Karpas-422 (cell line): Measurements from ENCODE around the gene TCF20. TPM values are rescaled to one million over a fixed set of nuclear protein-coding genes. Genes with fewer than 3 reads are reported as not detected.

Source experiments
- DNase-seq: peaks from one replicate; pipeline ENCODE4 v3.0.0-alpha.2; 2015
- H2AFZ ChIP-seq: fragments of 200-600 bp; sonication (generic); 2 replicates; pipeline ENCODE4 v1.6.1; 2014; ENCODE audit warnings: antibody characterized with exemption, low read length, mixed read lengths
- H3K27ac ChIP-seq: fragments of 200-600 bp; sonication (generic); 2 replicates; pipeline ENCODE4 v1.5.1; 2014; ENCODE audit warnings: mild to moderate bottlenecking, low read length, moderate library complexity
- H3K27me3 ChIP-seq: fragments of 200-600 bp; sonication (generic); 2 replicates; pipeline ENCODE4 v1.6.1; 2014; ENCODE audit warnings: low read length, mixed read lengths
- H3K36me3 ChIP-seq: fragments of 200-600 bp; sonication (generic); 2 replicates; pipeline ENCODE4 v1.6.1; 2014; ENCODE audit warnings: low read length, mixed read lengths; ENCODE audit not compliant: insufficient read depth
- H3K4me1 ChIP-seq: fragments of 200-600 bp; sonication (generic); 2 replicates; pipeline ENCODE4 v1.6.1; 2014; ENCODE audit warnings: mild to moderate bottlenecking, low read length, mixed read lengths
- H3K4me2 ChIP-seq: fragments of 200-600 bp; sonication (generic); 2 replicates; pipeline ENCODE4 v1.6.1; 2014; ENCODE audit warnings: low read length, low read depth, mild to moderate bottlenecking; ENCODE audit not compliant: poor library complexity, severe bottlenecking
- H3K4me3 ChIP-seq: fragments of 200-600 bp; sonication (generic); 2 replicates; pipeline ENCODE4 v1.5.1; 2014; ENCODE audit warnings: mild to moderate bottlenecking, antibody characterized with exemption, low read length, mixed read lengths
- H3K79me2 ChIP-seq: fragments of 200-600 bp; sonication (generic); 2 replicates; pipeline ENCODE4 v1.6.1; 2014; ENCODE audit warnings: mild to moderate bottlenecking, low read length, mixed read lengths
- H3K9ac ChIP-seq: fragments of 200-600 bp; sonication (generic); 2 replicates; pipeline ENCODE4 v1.6.0; 2014; ENCODE audit warnings: low read length
- H3K9me2 ChIP-seq: fragments of 200-600 bp; sonication (generic), shearing (Covaris generic); replicated peaks from 2 replicates; pipeline ENCODE4 v1.6.0; 2014; ENCODE audit warnings: mild to moderate bottlenecking, low read length, moderate library complexity; ENCODE audit not compliant: insufficient read depth
- H3K9me3 ChIP-seq: fragments of 300-700, 200-600 bp; sonication (generic); 2 replicates; pipeline ENCODE4 v1.6.1; 2014; ENCODE audit warnings: low read length, mixed read lengths
- H4K20me1 ChIP-seq: fragments of 200-600 bp; sonication (generic); 2 replicates; pipeline ENCODE4 v1.6.1; 2014; ENCODE audit warnings: mild to moderate bottlenecking, antibody characterized with exemption, low read length, low read depth; ENCODE audit not compliant: insufficient read depth
- total RNA-seq: library from RNA; depleted of rRNA; stranded (reverse); fragments of >200 nt; shearing (Covaris generic); gene quantifications from 2 replicates; pipeline ENCODE4 v1.2.3, GENCODE V29; 2014; ENCODE audit warnings: low replicate concordance

TCF20 gene
- total RNA-seq, 1 experiment from 2014 or later = 38.1 TPM

DNA sequence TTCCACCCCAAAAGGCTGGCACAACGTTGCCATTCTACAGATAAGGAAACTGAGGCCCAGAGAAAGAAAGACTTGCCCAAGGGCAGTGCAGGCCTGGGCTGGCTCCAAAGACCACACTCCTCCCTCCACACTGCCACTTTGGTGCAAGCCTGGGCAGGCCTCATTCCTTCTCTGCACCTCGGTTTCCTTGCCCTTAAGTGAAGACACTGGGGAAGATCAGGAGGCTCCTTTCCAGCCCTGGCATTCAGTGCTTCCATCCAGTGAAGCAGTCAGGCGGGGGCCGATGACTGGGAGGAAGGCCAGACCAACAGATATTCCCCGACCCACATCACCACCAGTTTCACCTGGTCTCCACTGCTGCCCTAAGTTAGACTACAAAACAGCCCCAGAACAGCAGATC is 18.3 kb upstream of the TCF20 start:
- no peaks in the 10 kb centered on the region for H3K36me3 ChIP-seq
- H3K9me2 ChIP-seq = no peaks in the 10 kb centered on the region
- no peaks in the 10 kb centered on the region for H3K27me3 ChIP-seq
- no peak overlapping the region for H2AFZ ChIP-seq
- DNase-seq = no peak
- H3K4me1 ChIP-seq = no peaks in the 10 kb centered on the region
- no peaks in the 10 kb centered on the region for H3K9me3 ChIP-seq
- no peak overlapping the region for H3K4me2 ChIP-seq
- no peak overlapping the region for H3K4me3 ChIP-seq
- H3K9ac ChIP-seq = no peak overlapping the region
- H4K20me1 ChIP-seq = peaks cover 13% of the 10 kb centered on the region
- H3K79me2 ChIP-seq = no peaks in the 10 kb centered on the region
- H3K27ac ChIP-seq = no peak overlapping the region

DNA sequence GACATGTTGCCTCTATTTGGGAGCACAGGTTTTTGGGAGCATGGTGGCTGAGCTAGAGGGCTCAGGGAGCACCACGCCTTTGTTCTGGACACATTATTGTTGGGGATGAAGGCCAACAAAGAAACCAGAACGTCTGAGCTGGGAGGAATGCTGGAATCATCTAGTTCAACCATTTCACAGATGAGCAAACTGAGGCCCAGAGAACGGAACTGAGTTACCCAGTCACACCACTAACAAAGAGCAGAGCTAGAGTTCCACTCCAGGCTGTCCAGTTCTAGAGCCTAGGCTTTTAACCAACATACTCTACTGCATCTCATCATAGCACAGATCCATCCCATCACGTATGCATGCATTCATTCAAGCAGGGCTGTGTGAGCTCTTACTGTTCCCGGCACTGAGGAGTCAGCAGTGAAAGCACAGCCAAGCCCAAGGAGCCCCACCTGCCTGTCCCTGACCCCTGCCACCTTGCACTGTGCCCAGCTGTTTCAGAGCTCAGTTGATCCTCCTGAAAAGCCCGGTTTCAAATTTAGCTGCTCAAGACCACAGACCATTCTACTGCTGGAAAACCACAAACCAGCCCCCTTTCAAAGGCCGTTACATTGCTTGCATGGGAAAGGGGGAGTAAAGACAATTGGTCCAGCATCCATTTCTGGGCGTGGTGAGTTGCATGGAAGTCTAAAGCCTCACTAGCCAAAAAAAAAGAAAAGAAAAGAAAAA is 16.9 kb upstream of the TCF20 start:
- Histone ChIP-seq H3K4me3 (no peak overlapping the region), H3K4me1 (no peaks in the 10 kb centered on the region), H3K9me2 (no peaks in the 10 kb centered on the region), H3K9me3 (no peaks in the 10 kb centered on the region), H4K20me1 (peaks cover 7% of the 10 kb centered on the region; the same call in 1 of the 2 replicates), H3K9ac (no peak overlapping the region), H3K27me3 (no peaks in the 10 kb centered on the region), H3K36me3 (no peaks in the 10 kb centered on the region), H3K27ac (no peak overlapping the region), H3K4me2 (no peak overlapping the region), H2AFZ (no peak overlapping the region), H3K79me2 (no peaks in the 10 kb centered on the region)
- no peak for DNase-seq

DNA sequence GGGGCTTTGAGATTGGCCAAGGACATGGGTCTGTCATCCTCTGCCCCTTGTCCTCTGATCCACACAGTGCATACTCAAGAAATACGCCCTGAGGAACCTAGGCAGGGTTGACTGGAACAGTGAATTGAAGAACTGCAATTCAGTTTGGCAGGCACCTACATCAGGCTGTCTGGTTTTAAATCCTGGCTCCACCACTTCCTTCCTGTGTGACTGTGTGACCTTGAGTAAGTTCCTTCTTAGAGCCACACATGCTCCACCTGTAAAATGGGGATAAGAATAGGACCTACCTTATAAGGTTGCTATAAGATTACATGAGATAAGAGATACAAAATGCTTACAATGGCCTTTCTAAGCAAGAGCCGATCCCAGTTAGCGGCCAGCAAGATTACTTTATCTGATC is 15.8 kb upstream of the TCF20 start:
- no peak for DNase-seq
- peaks cover 3% of the 10 kb centered on the region for H3K4me1 ChIP-seq
- no peak overlapping the region for H3K9ac ChIP-seq
- H3K4me3 ChIP-seq = no peak overlapping the region
- no peaks in the 10 kb centered on the region for H3K9me2 ChIP-seq
- H4K20me1 ChIP-seq = peaks cover 11% of the 10 kb centered on the region; the same call in 1 of the 2 replicates
- H3K79me2 ChIP-seq = no peaks in the 10 kb centered on the region
- H3K36me3 ChIP-seq = no peaks in the 10 kb centered on the region
- H3K4me2 ChIP-seq = no peak overlapping the region
- H3K9me3 ChIP-seq = no peaks in the 10 kb centered on the region
- no peak overlapping the region for H3K27ac ChIP-seq
- H2AFZ ChIP-seq = no peak overlapping the region
- H3K27me3 ChIP-seq = no peaks in the 10 kb centered on the region

DNA sequence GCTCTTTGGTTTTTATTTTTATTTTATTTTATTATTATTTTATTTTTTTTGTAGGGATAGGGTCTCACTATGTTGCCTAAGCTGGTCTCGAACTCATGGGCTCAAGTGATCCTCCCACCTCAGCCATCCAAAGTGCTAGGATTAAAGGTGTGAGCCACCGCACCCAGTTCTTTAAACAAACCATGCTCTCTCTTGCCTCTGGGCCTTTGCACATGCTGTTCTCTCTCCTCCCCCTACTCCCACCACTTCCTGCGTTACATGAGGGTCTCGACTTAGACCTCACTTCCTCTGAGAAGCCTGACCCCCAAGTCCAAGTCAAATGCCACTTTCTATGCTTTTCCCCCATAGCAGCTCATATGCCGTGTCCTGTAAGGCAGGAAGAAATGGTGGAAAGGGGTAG is 15.2 kb upstream of the TCF20 start:
- no peaks in the 10 kb centered on the region for H3K27me3 ChIP-seq
- no peak overlapping the region for H2AFZ ChIP-seq
- no peak overlapping the region for H3K9ac ChIP-seq
- H3K9me2 ChIP-seq = no peaks in the 10 kb centered on the region
- H3K4me2 ChIP-seq = no peak overlapping the region
- no peaks in the 10 kb centered on the region for H3K9me3 ChIP-seq
- peaks cover 17% of the 10 kb centered on the region; the same call in 1 of the 2 replicates for H4K20me1 ChIP-seq
- H3K4me3 ChIP-seq = no peak overlapping the region
- peaks cover 9% of the 10 kb centered on the region for H3K4me1 ChIP-seq
- H3K79me2 ChIP-seq = no peaks in the 10 kb centered on the region
- H3K27ac ChIP-seq = no peak overlapping the region
- no peaks in the 10 kb centered on the region for H3K36me3 ChIP-seq
- no peak for DNase-seq

DNA sequence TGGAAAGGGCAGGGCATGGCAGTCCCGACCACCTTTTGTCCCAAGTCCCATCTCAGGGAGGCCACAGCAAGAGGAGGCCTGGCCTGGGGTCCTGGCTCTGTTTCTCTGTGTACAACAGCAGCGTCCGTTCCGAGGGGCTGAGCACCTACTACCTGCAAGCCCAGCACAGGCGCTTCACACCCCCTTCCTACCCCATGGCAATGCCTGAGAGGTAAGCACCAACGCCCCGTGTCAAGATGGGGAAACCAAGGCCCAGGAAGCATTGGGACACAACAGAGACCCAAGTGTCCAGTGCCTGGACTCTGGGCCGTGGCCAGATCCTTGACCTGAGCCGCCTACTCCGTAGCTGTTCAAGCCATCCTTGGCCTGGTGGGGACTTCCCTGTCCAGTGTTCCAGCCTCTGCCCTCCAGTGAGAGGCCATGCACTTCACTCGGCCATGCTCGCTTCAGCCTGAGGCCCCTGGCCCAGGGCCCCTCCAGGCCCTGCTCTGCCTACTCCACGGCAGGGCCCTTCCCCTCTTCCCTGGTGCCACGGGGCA is 14.3 kb upstream of the TCF20 start:
- no peak overlapping the region for H3K27ac ChIP-seq
- H3K9me3 ChIP-seq = no peaks in the 10 kb centered on the region
- H3K79me2 ChIP-seq = no peaks in the 10 kb centered on the region
- no peak overlapping the region for H3K4me3 ChIP-seq
- no peak overlapping the region for H3K9ac ChIP-seq
- peaks cover 18% of the 10 kb centered on the region; the same call in 1 of the 2 replicates for H4K20me1 ChIP-seq
- peaks cover 15% of the 10 kb centered on the region for H3K4me1 ChIP-seq
- H2AFZ ChIP-seq = no peak overlapping the region
- H3K9me2 ChIP-seq = no peaks in the 10 kb centered on the region
- no peaks in the 10 kb centered on the region for H3K27me3 ChIP-seq
- DNase-seq = no peak
- H3K4me2 ChIP-seq = no peak overlapping the region
- no peaks in the 10 kb centered on the region for H3K36me3 ChIP-seq

DNA sequence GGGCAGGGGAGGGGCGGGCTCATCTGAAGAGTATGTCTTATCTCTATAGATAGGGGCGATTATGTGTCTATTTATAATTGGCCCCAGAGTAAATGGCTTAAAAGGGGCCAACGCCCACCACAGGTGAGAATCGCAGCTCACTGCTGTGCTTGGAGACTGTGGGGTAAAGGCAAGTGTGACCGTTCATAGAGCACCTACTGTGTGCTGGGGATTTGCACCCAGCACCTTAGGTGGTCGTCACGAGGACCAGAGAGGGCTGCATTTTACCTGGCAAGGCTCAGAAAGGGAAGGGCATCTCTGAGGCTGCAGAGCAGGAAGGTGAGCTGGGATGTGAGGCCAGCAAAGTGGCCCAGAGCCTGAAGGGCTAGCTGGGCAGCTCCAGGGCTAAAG is 13.7 kb upstream of the TCF20 start:
- Histone ChIP-seq H3K79me2 (no peaks in the 10 kb centered on the region), H3K9me2 (no peaks in the 10 kb centered on the region), H3K9me3 (no peaks in the 10 kb centered on the region), H3K9ac (no peak overlapping the region), H2AFZ (no peak overlapping the region), H3K36me3 (no peaks in the 10 kb centered on the region), H3K27ac (no peak overlapping the region), H4K20me1 (peaks cover 18% of the 10 kb centered on the region; the same call in 1 of the 2 replicates), H3K27me3 (no peaks in the 10 kb centered on the region), H3K4me2 (no peak overlapping the region), H3K4me1 (peaks cover 15% of the 10 kb centered on the region), H3K4me3 (no peak overlapping the region)
- DNase-seq = no peak

DNA sequence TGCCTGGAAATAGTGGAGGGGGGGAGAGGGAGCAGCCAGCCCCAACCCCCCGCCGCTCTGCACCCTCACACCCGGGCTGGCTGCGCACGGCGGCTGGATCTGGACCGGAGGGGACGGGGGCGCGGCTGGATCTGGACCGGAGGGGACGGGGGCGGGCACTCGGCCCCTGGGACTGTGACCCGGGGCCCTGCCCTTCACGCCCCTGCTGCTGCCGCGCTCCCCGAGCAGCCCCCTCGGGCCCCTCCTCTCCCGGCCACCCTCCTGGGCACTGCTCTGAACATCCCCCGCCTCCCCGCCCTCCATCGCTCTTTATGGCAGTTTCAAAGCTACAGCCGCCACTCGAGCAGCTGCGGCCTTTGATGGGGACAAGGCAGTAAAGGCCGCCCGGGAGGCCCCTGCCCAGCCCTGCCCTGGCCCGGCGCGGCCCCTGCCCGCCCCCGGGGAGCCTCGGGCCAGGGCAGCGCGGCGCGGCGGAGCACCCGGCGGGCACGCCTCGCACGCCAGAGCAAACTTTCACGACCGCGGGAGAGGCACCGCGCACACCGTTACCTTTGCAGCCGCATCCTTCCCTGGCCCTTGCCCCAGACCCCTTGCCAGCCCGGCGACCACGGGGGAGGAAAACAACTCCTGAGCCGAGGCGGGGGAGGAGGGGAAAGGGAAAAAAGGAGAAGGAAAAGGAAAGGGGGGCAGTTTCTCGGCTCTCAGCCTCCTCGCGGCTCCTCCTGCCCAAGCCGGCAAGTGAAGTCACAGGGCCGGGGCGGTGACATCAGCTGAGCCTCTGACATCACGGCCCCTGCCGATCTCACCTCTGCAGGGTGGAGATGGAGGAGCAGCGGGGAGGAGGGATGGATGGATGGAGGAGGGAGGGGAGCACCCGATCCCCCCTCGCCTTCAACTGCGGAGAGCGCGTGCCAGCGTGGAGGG is 13.1 kb upstream of the TCF20 start:
- no peaks in the 10 kb centered on the region for H3K27me3 ChIP-seq
- H3K4me2 ChIP-seq = no peak overlapping the region
- DNase-seq = no peak
- H4K20me1 ChIP-seq = peaks cover 24% of the 10 kb centered on the region; the same call in 1 of the 2 replicates
- H3K4me3 ChIP-seq = no peak overlapping the region
- H3K4me1 ChIP-seq = peaks cover 15% of the 10 kb centered on the region
- no peaks in the 10 kb centered on the region for H3K9me2 ChIP-seq
- no peak overlapping the region for H3K9ac ChIP-seq
- no peaks in the 10 kb centered on the region for H3K9me3 ChIP-seq
- no peaks in the 10 kb centered on the region for H3K79me2 ChIP-seq
- no peak overlapping the region for H3K27ac ChIP-seq
- H2AFZ ChIP-seq = no peak overlapping the region
- H3K36me3 ChIP-seq = no peaks in the 10 kb centered on the region

DNA sequence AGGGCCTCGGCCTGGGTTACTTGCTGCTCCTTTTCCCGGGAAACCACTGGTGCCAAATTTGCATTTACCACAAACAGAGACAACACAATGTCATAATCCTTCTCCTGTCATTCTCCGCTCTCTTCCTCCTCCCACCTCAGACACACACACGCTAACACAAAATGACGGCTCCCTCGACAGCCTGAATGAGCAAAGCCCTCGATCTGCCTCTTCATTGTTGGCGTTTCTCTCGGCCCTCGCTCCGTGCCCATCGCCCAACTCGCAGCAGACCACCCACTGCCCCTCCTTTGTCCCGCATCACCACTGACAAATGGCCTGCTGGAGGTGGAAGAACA is 12.5 kb upstream of the TCF20 start:
- peaks cover 15% of the 10 kb centered on the region for H3K4me1 ChIP-seq
- H2AFZ ChIP-seq = no peak overlapping the region
- peaks cover 30% of the 10 kb centered on the region for H4K20me1 ChIP-seq
- H3K36me3 ChIP-seq = no peaks in the 10 kb centered on the region
- no peak for DNase-seq
- no peaks in the 10 kb centered on the region for H3K79me2 ChIP-seq
- no peaks in the 10 kb centered on the region for H3K9me3 ChIP-seq
- no peaks in the 10 kb centered on the region for H3K27me3 ChIP-seq
- no peaks in the 10 kb centered on the region for H3K9me2 ChIP-seq
- H3K9ac ChIP-seq = no peak overlapping the region
- no peak overlapping the region for H3K4me3 ChIP-seq
- H3K4me2 ChIP-seq = no peak overlapping the region
- no peak overlapping the region for H3K27ac ChIP-seq
